Endothelial cell of umbilical vein (primary cell): ENCODE results near the gene SMNDC1. TPM values are rescaled to one million over a fixed set of nuclear protein-coding genes. Genes with fewer than 3 reads are reported as not detected.

Experiments used
- BruUV-seq: library from RNA; stranded (reverse); fragments of 400-500 nt; replicated peaks from 2 replicates; lab custom pipeline; 2021; lab: Mats Ljungman, UMichigan
- CTCF ChIA-PET: fragments of 300-600, 350-600 bp; sonication (Branson Sonifier 250); formaldehyde crosslinking; loops from one replicate; lab custom pipeline; 2021; ENCODE audit warnings: antibody characterized with exemption, inconsistent platforms; lab: Charles Lee
- POLR2A ChIA-PET: fragments of 300-600, 350-600 bp; sonication (Branson Sonifier 250); formaldehyde crosslinking; loops from one replicate; lab custom pipeline; 2021; ENCODE audit warnings: antibody characterized with exemption, inconsistent platforms; lab: Charles Lee
- DNase-seq: peaks from one replicate; pipeline ENCODE4 v3.0.0-alpha.2; 2011; ENCODE audit warnings: low read depth, low spot score
- FAIRE-seq: peaks from 2 replicates; lab custom pipeline; 2011; peaks lifted over from hg19 to GRCh38; lab: Jason Lieb, UNC
- H2AFZ ChIP-seq: 2 replicates; pipeline ENCODE4 v1.6.0; 2012; ENCODE audit warnings: low read depth, low read length, control low read depth, inconsistent platforms
- H3K27ac ChIP-seq: 2 replicates; pipeline ENCODE4 v1.5.1; 2011; ENCODE audit warnings: low read depth, mild to moderate bottlenecking, control low read depth, low read length, moderate library complexity; ENCODE audit not compliant: insufficient read depth
- H3K27me3 ChIP-seq, 2 experiments: 2 replicates each; pipeline versions ENCODE4 v1.6.0 to v1.6.1; 2011; ENCODE audit warnings: low read length in 2 of 2, mixed read lengths in 1 of 2; ENCODE audit not compliant: control insufficient read depth in 2 of 2, insufficient read depth in 2 of 2
- H3K36me3 ChIP-seq, 2 experiments: 2 replicates in 1 of 2; 3 replicates in 1 of 2; pipeline ENCODE4 v1.5.1; 2011; ENCODE audit warnings: low read length in 2 of 2, mild to moderate bottlenecking in 1 of 2, moderate library complexity in 1 of 2; ENCODE audit not compliant: control insufficient read depth in 2 of 2, insufficient read depth in 2 of 2; ENCODE audit errors: extremely low read depth in 1 of 2
- H3K4me1 ChIP-seq: 3 replicates; pipeline ENCODE4 v1.5.1; 2011; ENCODE audit warnings: mild to moderate bottlenecking, low read length; ENCODE audit not compliant: control insufficient read depth, insufficient read depth; ENCODE audit errors: extremely low read depth
- H3K4me2 ChIP-seq: 2 replicates; pipeline ENCODE4 v1.6.1; 2011; ENCODE audit warnings: low read length, control low read depth, mixed read lengths; ENCODE audit not compliant: insufficient read depth
- H3K4me3 ChIP-seq, 3 experiments: fragments of 200-600 bp in 1 of 3; sonication (generic), shearing (Covaris generic) in 1 of 3; replicated peaks in 1 of 3; 2 replicates each; pipeline ENCODE4 v1.5.1; 2011 to 2016; ENCODE audit warnings: control low read depth in 3 of 3, low read length in 3 of 3, mild to moderate bottlenecking in 2 of 3, inconsistent platforms in 1 of 3, low read depth in 1 of 3, moderate library complexity in 1 of 3; ENCODE audit not compliant: insufficient read depth in 1 of 3
- H3K79me2 ChIP-seq: 2 replicates; pipeline ENCODE4 v1.6.0; 2012; ENCODE audit warnings: low read length, inconsistent platforms; ENCODE audit not compliant: control insufficient read depth, insufficient read depth
- H3K9ac ChIP-seq: replicated peaks from 2 replicates; pipeline ENCODE3; 2011; ENCODE audit warnings: low read length, control low read depth; ENCODE audit not compliant: insufficient read depth; ENCODE audit errors: extremely low read depth
- H3K9me1 ChIP-seq: replicated peaks from 3 replicates; pipeline ENCODE4 v1.6.0; 2011; ENCODE audit warnings: mild to moderate bottlenecking, low read length; ENCODE audit not compliant: control insufficient read depth, insufficient read depth; ENCODE audit errors: extremely low read depth
- H3K9me3 ChIP-seq: replicated peaks from 2 replicates; pipeline ENCODE4 v1.5.1; 2012; ENCODE audit warnings: low read length, inconsistent platforms; ENCODE audit not compliant: control insufficient read depth, insufficient read depth
- H4K20me1 ChIP-seq: replicated peaks from 2 replicates; pipeline ENCODE3; 2011; ENCODE audit warnings: mild to moderate bottlenecking, low read length; ENCODE audit not compliant: control insufficient read depth, insufficient read depth; ENCODE audit errors: extremely low read depth
- EZH2 ChIP-seq: IDR thresholded peaks from 2 replicates; pipeline ENCODE4 v1.6.1; 2012; ENCODE audit warnings: borderline replicate concordance, low read depth, mild to moderate bottlenecking, moderate library complexity, low read length, inconsistent platforms; ENCODE audit not compliant: severe bottlenecking
- FOS ChIP-seq: IDR thresholded peaks from 2 replicates; pipeline ENCODE4 v1.6.1; 2011; ENCODE audit warnings: mild to moderate bottlenecking, low read length, moderate library complexity, borderline replicate concordance; ENCODE audit not compliant: insufficient read depth
- GATA2 ChIP-seq: IDR thresholded peaks from 2 replicates; pipeline ENCODE4 v1.7.0; 2011; ENCODE audit warnings: low read depth, mild to moderate bottlenecking, moderate library complexity, mixed read lengths, low read length; ENCODE audit not compliant: insufficient read length, insufficient read depth
- JUN ChIP-seq: IDR thresholded peaks from 2 replicates; pipeline ENCODE4 v1.6.1; 2011; ENCODE audit warnings: borderline replicate concordance, low read depth; ENCODE audit not compliant: insufficient read length, insufficient read depth
- MYC ChIP-seq: IDR thresholded peaks from one replicate; pipeline ENCODE4 v1.6.1; 2011; ENCODE audit warnings: mild to moderate bottlenecking, low read depth, low read length
- POLR2A ChIP-seq: IDR thresholded peaks from 2 replicates; pipeline ENCODE4 v1.6.1; 2012; ENCODE audit warnings: low read depth, mild to moderate bottlenecking, control low read depth, low read length
- POLR2AphosphoS5 ChIP-seq: IDR thresholded peaks from 2 replicates; pipeline ENCODE4 v1.6.1; 2012; ENCODE audit warnings: low read depth, mild to moderate bottlenecking, control low read depth, low read length, moderate library complexity; ENCODE audit not compliant: insufficient read depth
- dilution Hi-C: fragments of 300-500 bp; cut with MboI; formaldehyde crosslinking; loops from one replicate; pipeline ENCODE4 v1.15.0; 2019; ENCODE audit warnings: low sequenced_read_pairs; ENCODE audit not compliant: extremely low pct_ligation_motif_present
- intact Hi-C: fragments of 100-400 bp; cut with micrococcal nuclease; formaldehyde crosslinking; loops from one replicate; pipeline ENCODE4 v1.10.0; 2022
- polyA plus RNA-seq, 4 experiments: library from polyadenylated mRNA; depleted of rRNA in 3 of 4; stranded (reverse) in 3 of 4; unstranded in 1 of 4; fragments of >200 nt; gene quantifications; 2 replicates each; pipeline versions ENCODE4 v1.2.1 to v1.2.3, GENCODE V29; 2011 to 2012; ENCODE audit warnings: missing spikeins in 1 of 4
- total RNA-seq: library from RNA; stranded (reverse); gene quantifications from 2 replicates; pipeline ENCODE4 v1.2.3, GENCODE V29; 2021
- TF ChIP-seq, protein P1 (sequence below), 2 donors: IDR thresholded peaks; 1 replicate in 1 of 2; 2 replicates in 1 of 2; pipeline ENCODE4 v1.5.1; 2011; ENCODE audit warnings: low read length in 2 of 2, mild to moderate bottlenecking in 2 of 2, moderate library complexity in 2 of 2, control low read depth in 1 of 2, inconsistent platforms in 1 of 2, low read depth in 1 of 2; ENCODE audit not compliant: insufficient read depth in 1 of 2; ENCODE audit errors: extremely low read depth in 1 of 2
- TF ChIP-seq, protein P2 (sequence below): IDR thresholded peaks from 2 replicates; pipeline ENCODE4 v1.6.1; 2011; ENCODE audit not compliant: insufficient read depth, insufficient read length

SMNDC1 gene
- total and polyA plus RNA-seq, 2 donors (not counting 3 experiments of a cell fraction or from before 2014, with no cell fraction given) = 7.1 to 39.3 TPM

DNA sequence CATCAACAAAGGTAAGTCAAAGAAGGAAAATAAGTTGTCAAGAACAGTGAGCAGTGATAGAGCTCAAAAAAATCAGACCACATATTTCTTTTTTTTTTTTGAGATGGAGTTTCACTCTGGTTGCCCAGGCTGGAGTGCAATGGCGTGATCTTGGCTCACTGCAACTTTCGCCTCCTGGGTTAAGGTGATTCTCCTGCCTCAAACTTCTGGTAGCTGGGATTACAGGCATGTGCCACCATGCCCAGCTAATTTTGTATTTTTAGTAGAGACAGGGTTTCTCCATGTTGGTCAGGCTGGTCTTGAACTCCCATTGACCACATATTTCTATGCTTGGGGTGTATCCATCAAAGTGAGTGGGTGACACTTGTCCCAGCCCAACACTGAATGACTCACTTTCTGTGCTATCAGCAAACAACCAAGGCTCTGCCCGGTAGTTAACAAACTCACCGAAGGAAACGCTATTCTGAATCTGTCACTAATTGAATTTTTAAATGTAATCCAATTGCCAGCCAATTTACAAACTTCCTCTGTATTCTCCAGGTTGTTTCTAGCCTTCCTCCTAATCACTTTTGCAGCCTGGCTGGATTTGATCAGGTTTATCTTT, 19.6 kb upstream of the SMNDC1 start:
- no peak for TF ChIP-seq GATA2
- no peak for TF ChIP-seq EZH2
- TF ChIP-seq, protein P1, sequence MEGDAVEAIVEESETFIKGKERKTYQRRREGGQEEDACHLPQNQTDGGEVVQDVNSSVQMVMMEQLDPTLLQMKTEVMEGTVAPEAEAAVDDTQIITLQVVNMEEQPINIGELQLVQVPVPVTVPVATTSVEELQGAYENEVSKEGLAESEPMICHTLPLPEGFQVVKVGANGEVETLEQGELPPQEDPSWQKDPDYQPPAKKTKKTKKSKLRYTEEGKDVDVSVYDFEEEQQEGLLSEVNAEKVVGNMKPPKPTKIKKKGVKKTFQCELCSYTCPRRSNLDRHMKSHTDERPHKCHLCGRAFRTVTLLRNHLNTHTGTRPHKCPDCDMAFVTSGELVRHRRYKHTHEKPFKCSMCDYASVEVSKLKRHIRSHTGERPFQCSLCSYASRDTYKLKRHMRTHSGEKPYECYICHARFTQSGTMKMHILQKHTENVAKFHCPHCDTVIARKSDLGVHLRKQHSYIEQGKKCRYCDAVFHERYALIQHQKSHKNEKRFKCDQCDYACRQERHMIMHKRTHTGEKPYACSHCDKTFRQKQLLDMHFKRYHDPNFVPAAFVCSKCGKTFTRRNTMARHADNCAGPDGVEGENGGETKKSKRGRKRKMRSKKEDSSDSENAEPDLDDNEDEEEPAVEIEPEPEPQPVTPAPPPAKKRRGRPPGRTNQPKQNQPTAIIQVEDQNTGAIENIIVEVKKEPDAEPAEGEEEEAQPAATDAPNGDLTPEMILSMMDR (IDR thresholded peaks at IDR 0.05; ENCODE audit: extremely low read depth in 1 of 2, insufficient read depth in 1 of 2, low read depth in 1 of 2, low read length in 2 of 2) = no peak
- no peak for TF ChIP-seq POLR2A
- TF ChIP-seq, protein P2, sequence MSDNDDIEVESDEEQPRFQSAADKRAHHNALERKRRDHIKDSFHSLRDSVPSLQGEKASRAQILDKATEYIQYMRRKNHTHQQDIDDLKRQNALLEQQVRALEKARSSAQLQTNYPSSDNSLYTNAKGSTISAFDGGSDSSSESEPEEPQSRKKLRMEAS = no peak
- TF ChIP-seq POLR2AphosphoS5 = no peak
- TF ChIP-seq FOS = no peak
- no peak for TF ChIP-seq MYC
- no peak for TF ChIP-seq JUN
- DNase-seq = no peak
- H3K27ac ChIP-seq = no peak overlapping the region
- peaks cover 21% of the 10 kb centered on the region for H3K4me1 ChIP-seq
- CTCF ChIA-PET = interaction anchor here (1.2 to 5.6 kb wide), 4 partner anchors 9 to 222 kb away, joined by 3 to 39 read pairs (median 4); no protein-coding TSS in a partner anchor
- BruUV-seq = no TSS peak
- H2AFZ ChIP-seq = no peak overlapping the region
- no peaks in the 10 kb centered on the region for H4K20me1 ChIP-seq
- POLR2A ChIA-PET = no interaction called here
- H3K9me3 ChIP-seq = no peaks in the 10 kb centered on the region
- dilution Hi-C loops = no loop called here
- peak; percentile 24 for FAIRE-seq
- intact Hi-C loops = no loop called here
- no peaks in the 10 kb centered on the region for H3K9me1 ChIP-seq
- no peak overlapping the region for H3K9ac ChIP-seq
- H3K27me3 ChIP-seq = no peaks in the 10 kb centered on the region
- H3K36me3 ChIP-seq = no peaks in the 10 kb centered on the region
- H3K4me2 ChIP-seq = no peak overlapping the region
- no peak overlapping the region for H3K4me3 ChIP-seq
- H3K79me2 ChIP-seq = no peaks in the 10 kb centered on the region
